H1 (cell line): Measurements from ENCODE around the gene DTX4. TPM values are rescaled to one million over a fixed set of nuclear protein-coding genes. Genes with fewer than 3 reads are reported as not detected.
A peak's percentile ranks its signal among the peaks of the same experiment; 100 is the strongest.

Source experiments
- CTCF ChIA-PET: fragments of 300-600 bp; sonication (Branson Sonifier 250); formaldehyde crosslinking; loops from one replicate; lab custom pipeline; 2021; ENCODE audit not compliant: partially characterized antibody; lab: Charles Lee
- POLR2A ChIA-PET: fragments of 300-600 bp; sonication (Branson Sonifier 250); formaldehyde crosslinking; loops from one replicate; lab custom pipeline; 2021; ENCODE audit warnings: inconsistent platforms; ENCODE audit not compliant: partially characterized antibody; lab: Charles Lee
- DNase-seq, 2 experiments: peaks; one replicate each; pipeline versions ENCODE4 v3.0.0 to v3.0.0-alpha.2; 2010 to 2022; ENCODE audit warnings: low spot score in 2 of 2, low read depth in 1 of 2, mixed read lengths in 1 of 2
- FAIRE-seq: peaks from 2 replicates; lab custom pipeline; 2011; peaks lifted over from hg19 to GRCh38; lab: Jason Lieb, UNC
- H2AFZ ChIP-seq: 2 replicates; pipeline ENCODE4 v1.8.1; 2012; ENCODE audit warnings: low read length, inconsistent platforms
- H2AK5ac ChIP-seq: 2 replicates; pipeline ENCODE4 v1.6.1; 2013; ENCODE audit warnings: low read depth, low read length
- H2BK120ac ChIP-seq: replicated peaks from 2 replicates; pipeline ENCODE3; 2013; ENCODE audit warnings: low read depth, low read length, inconsistent platforms
- H2BK12ac ChIP-seq: 2 replicates; pipeline ENCODE4 v1.6.1; 2013; ENCODE audit warnings: low read depth, low read length
- H2BK15ac ChIP-seq: 2 replicates; pipeline ENCODE4 v1.6.1; 2013; ENCODE audit warnings: low read length
- H2BK20ac ChIP-seq: 2 replicates; pipeline ENCODE4 v1.6.1; 2013; ENCODE audit warnings: low read length
- H2BK5ac ChIP-seq: 2 replicates; pipeline ENCODE4 v1.6.1; 2013; ENCODE audit warnings: low read depth, low read length
- H3K14ac ChIP-seq: 2 replicates; pipeline ENCODE4 v1.6.1; 2013; ENCODE audit warnings: inconsistent platforms; ENCODE audit not compliant: insufficient read length
- H3K18ac ChIP-seq: 2 replicates; pipeline ENCODE4 v1.6.1; 2013; ENCODE audit warnings: low read length; ENCODE audit errors: extremely low read depth
- H3K23ac ChIP-seq: 2 replicates; pipeline ENCODE4 v1.6.1; 2013; ENCODE audit warnings: inconsistent platforms; ENCODE audit not compliant: insufficient read length
- H3K23me2 ChIP-seq: 2 replicates; pipeline ENCODE4 v1.6.1; 2013; ENCODE audit warnings: low read depth, low read length
- H3K27ac ChIP-seq: 2 replicates; pipeline ENCODE4 v1.6.1; 2011; ENCODE audit warnings: low read depth, low read length, inconsistent platforms
- H3K27me3 ChIP-seq, 4 experiments: replicated peaks in 1 of 4; 1 replicate in 1 of 4; 2 replicates in 3 of 4; pipeline versions ENCODE4 v1.6.1 to v1.8.1; 2011 to 2013; ENCODE audit warnings: low read length in 3 of 4, mild to moderate bottlenecking in 3 of 4, inconsistent platforms in 2 of 4, mixed read lengths in 2 of 4, moderate library complexity in 1 of 4; ENCODE audit not compliant: control insufficient read depth in 3 of 4, insufficient read depth in 3 of 4; ENCODE audit errors: extremely low read depth in 1 of 4
- H3K36me3 ChIP-seq, 4 experiments: 2 replicates each; pipeline versions ENCODE4 v1.6.1 to v1.8.1; 2011 to 2013; ENCODE audit warnings: mild to moderate bottlenecking in 4 of 4, low read length in 3 of 4, moderate library complexity in 2 of 4, control low read depth in 1 of 4, inconsistent platforms in 1 of 4; ENCODE audit not compliant: insufficient read depth in 4 of 4, control insufficient read depth in 2 of 4
- H3K4ac ChIP-seq: replicated peaks from 2 replicates; pipeline ENCODE3; 2013; ENCODE audit warnings: low read length, low read depth, mixed read lengths, inconsistent platforms; ENCODE audit not compliant: insufficient read length
- H3K4me1 ChIP-seq, 4 experiments: replicated peaks in 1 of 4; 1 replicate in 1 of 4; 2 replicates in 3 of 4; pipeline versions ENCODE4 v1.6.1 to v1.8.1; 2011 to 2013; ENCODE audit warnings: low read length in 3 of 4, inconsistent platforms in 2 of 4, mixed read lengths in 1 of 4; ENCODE audit not compliant: insufficient read depth in 4 of 4, control insufficient read depth in 3 of 4
- H3K4me2 ChIP-seq, 2 experiments: 2 replicates each; pipeline versions ENCODE4 v1.6.1 to v1.8.1; 2011 to 2013; ENCODE audit warnings: low read depth in 2 of 2, low read length in 2 of 2, control low read depth in 1 of 2, inconsistent platforms in 1 of 2, mild to moderate bottlenecking in 1 of 2; ENCODE audit not compliant: insufficient read depth in 1 of 2
- H3K4me3 ChIP-seq, 4 experiments: fragments of 200-600, 300-600 bp in 1 of 4; sonication (generic), shearing (Covaris generic), sonication (Bioruptor Twin) in 1 of 4; 2 replicates each; pipeline versions ENCODE4 v1.5.1 to v1.8.1; 2011 to 2016; ENCODE audit warnings: low read length in 4 of 4, low read depth in 3 of 4, control low read depth in 2 of 4, inconsistent platforms in 2 of 4, mild to moderate bottlenecking in 2 of 4, mixed read lengths in 1 of 4, moderate library complexity in 1 of 4; ENCODE audit not compliant: insufficient read depth in 2 of 4; ENCODE audit errors: extremely low read depth in 1 of 4
- H3K56ac ChIP-seq: replicated peaks from 2 replicates; pipeline ENCODE3; 2013; ENCODE audit warnings: low read depth, mild to moderate bottlenecking, mixed read lengths, low read length, inconsistent platforms; ENCODE audit not compliant: insufficient read length
- H3K79me1 ChIP-seq: 2 replicates; pipeline ENCODE4 v1.6.1; 2013; ENCODE audit warnings: low read depth, low read length, control low read depth
- H3K79me2 ChIP-seq, 2 experiments: 2 replicates each; pipeline versions ENCODE4 v1.6.1 to v1.8.1; 2012 to 2013; ENCODE audit warnings: low read length in 2 of 2, mild to moderate bottlenecking in 2 of 2, inconsistent platforms in 1 of 2; ENCODE audit not compliant: insufficient read depth in 2 of 2, control insufficient read depth in 1 of 2
- H3K9ac ChIP-seq, 4 experiments: replicated peaks in 1 of 4; 1 replicate in 1 of 4; 2 replicates in 3 of 4; pipeline versions ENCODE4 v1.6.1 to v1.8.1; 2011 to 2013; ENCODE audit warnings: low read depth in 3 of 4, low read length in 3 of 4, control low read depth in 2 of 4, mild to moderate bottlenecking in 2 of 4, moderate library complexity in 2 of 4, inconsistent platforms in 1 of 4; ENCODE audit errors: extremely low read depth in 1 of 4
- H3K9me3 ChIP-seq, 2 experiments: 2 replicates each; pipeline versions ENCODE4 v1.6.1 to v1.8.1; 2012 to 2013; ENCODE audit warnings: mild to moderate bottlenecking in 2 of 2, moderate library complexity in 2 of 2, control low read depth in 1 of 2, inconsistent platforms in 1 of 2, low read depth in 1 of 2, low read length in 1 of 2, mixed read lengths in 1 of 2; ENCODE audit not compliant: insufficient read depth in 2 of 2
- H4K20me1 ChIP-seq, 2 experiments: replicated peaks in 1 of 2; 2 replicates each; pipeline versions ENCODE3 to v1.8.1; 2011 to 2013; ENCODE audit warnings: inconsistent platforms in 2 of 2, low read length in 2 of 2, mild to moderate bottlenecking in 1 of 2; ENCODE audit not compliant: insufficient read depth in 2 of 2, control insufficient read depth in 1 of 2
- H4K5ac ChIP-seq: 2 replicates; pipeline ENCODE4 v1.6.1; 2013; ENCODE audit warnings: low read length, low read depth, mixed read lengths, inconsistent platforms; ENCODE audit not compliant: insufficient read length
- H4K8ac ChIP-seq: 2 replicates; pipeline ENCODE4 v1.8.0; 2013; ENCODE audit warnings: mild to moderate bottlenecking, moderate library complexity, low read length, inconsistent platforms; ENCODE audit not compliant: insufficient read depth; ENCODE audit errors: extremely low read depth
- H4K91ac ChIP-seq: replicated peaks from 2 replicates; pipeline ENCODE3; 2013; ENCODE audit warnings: low read length, mixed read lengths, inconsistent platforms; ENCODE audit not compliant: insufficient read length
- BACH1 ChIP-seq: IDR thresholded peaks from 2 replicates; pipeline ENCODE4 v1.6.1; 2012; ENCODE audit warnings: low read length, improper control_type of control experiment
- CTCF ChIP-seq, 3 experiments: IDR thresholded peaks; 1 replicate in 2 of 3; 2 replicates in 1 of 3; pipeline versions ENCODE4 v1.5.1 to v1.6.1; 2011; ENCODE audit warnings: low read length in 3 of 3, mild to moderate bottlenecking in 3 of 3, inconsistent platforms in 2 of 3, low read depth in 1 of 3, moderate library complexity in 1 of 3; ENCODE audit not compliant: insufficient read depth in 1 of 3; ENCODE audit errors: control extremely low read depth in 1 of 3
- RAD21 ChIP-seq, 2 experiments: IDR thresholded peaks in 1 of 2; conservative IDR thresholded peaks in 1 of 2; 2 replicates each; pipeline ENCODE4 v1.6.1; 2011; ENCODE audit warnings: low read depth in 2 of 2, low read length in 2 of 2, improper control_type of control experiment in 1 of 2, inconsistent platforms in 1 of 2, mild to moderate bottlenecking in 1 of 2, moderate library complexity in 1 of 2
- RXRA ChIP-seq: IDR thresholded peaks from 2 replicates; pipeline ENCODE4 v1.6.1; 2011; ENCODE audit warnings: low read depth, mild to moderate bottlenecking, low read length, moderate library complexity; ENCODE audit not compliant: insufficient read depth
- SIN3A ChIP-seq, 2 experiments: IDR thresholded peaks in 1 of 2; conservative IDR thresholded peaks in 1 of 2; 2 replicates each; pipeline ENCODE4 v1.6.1; 2011 to 2012; ENCODE audit warnings: low read length in 2 of 2, improper control_type of control experiment in 1 of 2, low read depth in 1 of 2, mild to moderate bottlenecking in 1 of 2
- YY1 ChIP-seq: IDR thresholded peaks from 2 replicates; pipeline ENCODE4 v1.6.1; 2011; ENCODE audit warnings: low read depth, mild to moderate bottlenecking, low read length
- WGBS, 2 experiments: shearing (Covaris generic) in 1 of 2; methylation state at CpG; one replicate each; pipeline versions ENCODE4 v1.1.6 to v1.1.7; 2013 to 2015; ENCODE audit warnings: low lambda C conversion rate in 2 of 2, mixed read lengths in 2 of 2, inconsistent platforms in 1 of 2, low coverage in 1 of 2, missing lambda C conversion rate in 1 of 2; ENCODE audit not compliant: insufficient replicate concordance in 2 of 2, insufficient coverage in 1 of 2, insufficient read length in 1 of 2; ENCODE audit errors: extremely low coverage in 1 of 2, missing lambda C conversion rate in 1 of 2; 5-methylcytosine and 5-hydroxymethylcytosine counted together
- polyA plus RNA-seq, 7 experiments: library from polyadenylated mRNA; depleted of rRNA in 3 of 7; stranded (reverse) in 5 of 7; unstranded in 2 of 7; fragments of >200 nt in 5 of 7; fragments of 200-250 nt in 2 of 7; gene quantifications; 1 replicate in 5 of 7; 2 replicates in 1 of 7; 4 replicates in 1 of 7; pipeline versions ENCODE4 v1.2.1 to v1.2.3, GENCODE V29; 2011 to 2013; ENCODE audit warnings: missing spikeins in 2 of 7, mixed read lengths in 2 of 7
- total RNA-seq: library from RNA; stranded (reverse); fragmentation: NEBNext Ultra II Directional; extraction: Animal tissue kit (Norgen Biotek cat#: 25700); gene quantifications from 2 replicates; pipeline ENCODE4 v1.2.1, GENCODE V29; 2021

DTX4 gene
- total and polyA plus RNA-seq, 2 of the 8 experiments (the other 6 are each of a cell fraction or from before 2014, with no cell fraction given), result 5.1 to 18.8 TPM

- CTCF ChIA-PET, result interaction anchor here (0.7 to 8.2 kb wide), 20 partner anchors 9 to 278 kb away, joined by 3 to 141 read pairs (median 6); partner anchors contain the start of genes DTX4 and OR5A2
- Histone ChIP-seq H3K79me1 (no peaks in the 10 kb centered on the region), H4K8ac (no peak overlapping the region), H4K20me1 (no peaks in the 10 kb centered on the region), H3K14ac (no peak overlapping the region), H3K23me2 (no peaks in the 10 kb centered on the region), H3K36me3 (peaks cover 2 to 14% (median 7%) of the 10 kb centered on the region in 4 experiments; a peak in 4 of 8 replicates), H3K4ac (no peak overlapping the region), H3K79me2 (no peaks in the 10 kb centered on the region), H3K27ac (no peak overlapping the region), H2BK120ac (no peak overlapping the region), H2AFZ (no peak overlapping the region), H3K9ac (no peak overlapping the region), H2BK15ac (no peak overlapping the region), H3K9me3 (no peaks in the 10 kb centered on the region), H3K4me1 (peaks cover 0 to 2% (median 0%) of the 10 kb centered on the region in 4 experiments; a peak in 1 of 7 replicates), H3K4me2 (no peak overlapping the region), H4K91ac (no peak overlapping the region), H3K4me3 (no peak overlapping the region), H3K56ac (no peak overlapping the region), H2BK5ac (no peak overlapping the region), H2BK12ac (no peak overlapping the region), H3K27me3 (no peaks in the 10 kb centered on the region), H2AK5ac (no peak overlapping the region), H4K5ac (no peak overlapping the region), H3K18ac (no peak overlapping the region), H3K23ac (no peak overlapping the region), H2BK20ac (no peak overlapping the region)
- FAIRE-seq (no peak), DNase-seq (peak; percentile 27 to 65)
- TF ChIP-seq RAD21 (IDR thresholded peaks at IDR 0.05 in 1 of 2, conservative IDR thresholded peaks at IDR 0.05 in 1 of 2; ENCODE audit: low read depth in 2 of 2, low read length in 2 of 2) (peak; percentile 50 to 64), BACH1 (no peak), CTCF (IDR thresholded peaks at IDR 0.05; ENCODE audit: control extremely low read depth in 1 of 3, insufficient read depth in 1 of 3, low read depth in 1 of 3, low read length in 3 of 3) (peak; percentile 64 to 80 (median 75)), YY1 (peak; percentile 88), SIN3A (conservative IDR thresholded peaks at IDR 0.05 in 1 of 2, IDR thresholded peaks at IDR 0.05 in 1 of 2; ENCODE audit: low read depth in 1 of 2, low read length in 2 of 2) (peak in 1 of 2 experiments; percentile 81; a peak in 1 of 4 replicates), RXRA (no peak)
- 82% methylated on average over 4 of the region's 4 CpGs; no CpG with 5 or more reads in 1 of the 2 experiments for WGBS, 2 experiments
- POLR2A ChIA-PET, result interaction anchor here (1.2 kb wide), 1 partner anchor 21 kb away, joined by 3 read pairs; no protein-coding TSS in a partner anchor
Observed at GRCh38 chr11:59206635-59207034, 34.7 kb downstream of the DTX4 start.
